COLO829 (cell line): ENCODE data around the gene LSM14A.
A peak's percentile ranks its signal among the peaks of the same experiment; 100 is the strongest.
"Not testable (repeated sequence)": the region's sequence is repeated elsewhere in the genome, so short reads cannot be mapped to it uniquely, and the experiment has no call there.

Source experiments
- DNase-seq: peaks from one replicate; pipeline ENCODE4 v3.0.0; 2012; ENCODE audit warnings: low spot score

Gene LSM14A

DNA sequence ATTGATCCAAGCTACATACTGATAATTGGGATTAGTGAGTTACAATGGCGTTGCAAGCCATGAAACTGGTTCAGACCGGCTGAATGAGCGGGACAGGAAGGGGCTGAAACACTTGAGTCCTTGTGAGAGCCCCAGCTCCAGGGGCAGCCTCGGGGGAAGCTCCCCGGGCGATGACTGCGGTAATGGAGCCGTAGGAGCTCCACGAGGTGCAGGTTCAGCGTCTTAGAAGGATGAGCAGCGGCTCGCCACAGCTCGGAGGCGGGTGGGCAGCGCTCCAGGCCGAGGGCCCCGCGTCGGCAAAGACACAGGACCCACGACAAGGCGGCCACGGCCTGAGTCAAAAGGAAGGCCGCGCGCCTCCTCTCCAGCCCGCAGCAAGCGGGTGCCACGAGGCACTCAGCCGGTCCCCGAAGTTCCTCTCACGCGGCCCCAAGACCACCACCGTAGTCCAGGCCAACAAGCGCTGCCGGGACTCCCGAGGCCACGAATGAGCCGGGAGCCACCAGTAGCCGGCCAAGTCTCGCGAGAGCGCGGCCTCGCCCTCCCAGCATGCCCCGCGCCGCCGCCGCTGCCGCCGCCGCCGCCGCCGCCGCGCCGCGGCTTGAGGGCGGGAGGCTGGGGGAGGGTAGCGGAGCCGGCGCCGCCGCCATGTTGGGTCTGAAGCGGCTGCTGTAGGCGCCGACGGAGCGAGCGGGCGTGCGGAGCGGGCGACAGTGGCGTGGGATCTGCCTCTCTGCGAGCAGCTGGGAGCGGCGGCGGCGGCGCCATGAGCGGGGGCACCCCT lies at the start of gene LSM14A:
LSM14A (plus strand) TSS at position 628 of the 784 bp plus-strand sequence; CDS start at position 767, 139 bp downstream.
- peak; percentile 91 for DNase-seq

DNA sequence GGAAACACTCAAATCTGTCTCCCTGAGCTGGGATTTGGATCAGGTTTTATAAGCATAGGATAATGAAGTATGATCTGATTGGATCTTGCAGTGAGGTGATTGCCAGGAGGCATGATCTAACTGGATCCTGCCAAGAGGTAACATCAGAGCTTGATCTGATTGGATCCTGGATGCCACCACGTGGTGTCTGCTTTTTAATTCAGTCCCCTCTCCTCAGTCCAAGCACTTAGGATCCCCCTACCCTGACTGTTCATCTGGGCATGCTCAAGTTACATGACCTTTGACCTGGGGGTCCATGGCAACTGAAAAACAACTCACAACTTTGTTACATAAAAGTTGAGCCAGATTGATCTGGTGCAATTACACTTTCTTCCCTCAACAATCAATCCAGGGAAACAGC lies 47.5 kb upstream of the LSM14A start:
- DNase-seq: no peak

DNA sequence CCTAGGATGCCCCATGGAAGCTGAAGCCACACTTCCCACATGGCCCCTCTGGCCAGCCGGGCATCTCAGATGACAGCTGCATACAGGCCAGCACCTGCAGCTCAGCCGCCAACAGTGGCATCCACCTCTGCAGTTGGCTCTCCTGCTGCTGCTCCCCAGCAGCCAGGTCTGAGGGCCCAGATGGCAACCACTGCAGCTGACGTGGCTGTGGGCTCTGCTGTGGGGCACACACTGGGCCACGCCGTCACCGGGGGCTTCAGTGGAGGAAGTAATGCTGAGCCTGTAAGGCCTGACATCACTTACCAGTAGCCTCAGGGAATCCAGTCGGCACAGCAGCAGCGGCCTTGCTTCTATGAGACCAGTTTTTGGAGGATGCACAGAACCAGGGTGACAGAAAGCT lies 45.3 kb upstream of the LSM14A start:
- no peak for DNase-seq

DNA sequence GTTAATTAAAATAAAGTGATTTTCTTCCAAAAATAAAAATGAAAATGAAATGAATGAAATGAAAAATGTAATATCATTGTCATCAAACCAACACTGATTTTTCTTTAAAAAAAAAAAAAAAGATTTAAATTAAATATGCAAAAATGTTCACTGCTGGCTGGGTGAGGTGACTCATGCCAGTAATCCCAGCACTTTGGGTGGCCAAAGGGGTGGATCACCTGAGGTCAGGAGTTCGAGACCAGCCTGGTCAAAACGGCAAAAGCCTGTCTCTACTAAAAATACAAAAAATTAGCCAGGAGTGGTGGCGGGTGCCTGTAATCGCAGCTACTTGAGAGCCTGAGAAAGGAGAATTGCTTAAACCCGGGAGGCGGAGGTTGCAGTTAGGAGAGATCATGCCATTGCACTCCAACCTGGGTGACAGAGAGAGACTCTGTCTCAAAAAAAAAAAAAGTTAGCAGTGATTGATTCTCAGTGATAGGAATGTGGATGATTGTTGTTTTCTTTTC lies 44.6 kb upstream of the LSM14A start:
- no peak for DNase-seq

DNA sequence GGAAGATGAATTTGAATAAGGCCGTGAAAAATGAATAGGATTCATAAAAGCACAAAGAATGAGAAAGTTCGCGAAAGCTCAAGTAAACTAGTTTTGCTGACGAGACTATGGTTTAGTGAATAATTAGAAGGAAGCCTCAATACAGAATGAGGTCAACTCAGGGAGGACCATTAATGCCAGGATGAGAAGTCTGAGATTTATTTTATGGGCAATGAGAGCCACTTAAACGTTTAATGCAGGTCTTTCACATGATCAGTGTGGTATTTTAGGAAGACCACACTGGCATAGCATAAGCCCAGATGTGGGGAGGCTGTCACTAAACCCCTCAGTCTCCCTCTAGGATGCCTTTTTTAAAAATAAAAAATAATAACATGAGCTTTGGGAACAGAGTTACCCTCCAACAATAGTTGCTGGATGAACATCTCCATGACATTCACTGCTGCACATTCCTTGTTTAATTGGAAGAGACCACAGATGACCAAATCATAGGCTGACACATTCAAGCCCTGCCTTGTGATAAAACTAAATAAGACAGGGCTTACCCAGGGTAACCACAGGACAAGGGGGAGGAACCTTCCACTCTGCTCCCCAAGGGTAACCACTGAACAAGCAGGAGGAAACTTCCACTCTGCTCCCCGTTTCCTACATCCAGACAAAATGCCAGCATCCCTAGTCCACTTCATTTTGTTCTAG lies 43.6 kb upstream of the LSM14A start:
- DNase-seq: no peak

DNA sequence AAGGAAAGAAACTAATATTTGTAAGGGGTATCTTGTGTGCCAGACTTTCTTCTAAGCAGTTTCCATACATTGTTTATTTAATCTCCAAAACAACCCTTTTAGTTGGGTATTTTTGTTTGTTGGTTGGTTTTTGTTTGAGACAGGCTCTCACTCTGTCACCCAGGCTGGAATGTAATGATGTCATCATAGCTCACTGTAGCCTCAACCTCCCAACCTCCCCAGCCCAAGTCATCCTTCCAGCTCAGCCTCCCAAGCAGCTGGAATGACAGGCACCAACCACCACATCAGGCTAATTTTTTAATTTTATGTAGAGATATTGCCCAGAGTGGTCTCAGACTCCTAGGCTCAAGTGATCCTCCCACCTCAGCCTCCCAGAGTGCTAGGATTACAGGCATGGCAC lies 41.2 kb upstream of the LSM14A start:
- no peak for DNase-seq

DNA sequence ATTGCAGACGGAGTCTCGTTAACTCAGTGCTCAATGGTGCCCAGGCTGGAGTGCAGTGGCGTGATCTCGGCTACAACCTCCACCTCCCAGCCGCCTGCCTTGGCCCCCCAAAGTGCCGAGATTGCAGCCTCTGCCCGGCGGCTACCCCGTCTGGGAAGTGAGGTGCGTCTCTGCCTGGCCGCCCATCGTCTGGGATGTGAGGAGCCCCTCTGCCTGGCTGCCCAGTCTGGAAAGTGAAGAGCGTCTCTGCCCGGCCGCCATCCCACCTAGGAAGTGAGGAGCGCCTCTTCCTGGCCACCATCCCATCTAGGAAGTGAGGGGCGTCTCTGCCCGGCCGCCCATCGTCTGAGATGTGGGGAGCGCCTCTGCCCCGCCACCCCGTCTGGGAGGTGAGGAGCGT lies 40.2 kb upstream of the LSM14A start:
- DNase-seq: not testable (repeated sequence)

DNA sequence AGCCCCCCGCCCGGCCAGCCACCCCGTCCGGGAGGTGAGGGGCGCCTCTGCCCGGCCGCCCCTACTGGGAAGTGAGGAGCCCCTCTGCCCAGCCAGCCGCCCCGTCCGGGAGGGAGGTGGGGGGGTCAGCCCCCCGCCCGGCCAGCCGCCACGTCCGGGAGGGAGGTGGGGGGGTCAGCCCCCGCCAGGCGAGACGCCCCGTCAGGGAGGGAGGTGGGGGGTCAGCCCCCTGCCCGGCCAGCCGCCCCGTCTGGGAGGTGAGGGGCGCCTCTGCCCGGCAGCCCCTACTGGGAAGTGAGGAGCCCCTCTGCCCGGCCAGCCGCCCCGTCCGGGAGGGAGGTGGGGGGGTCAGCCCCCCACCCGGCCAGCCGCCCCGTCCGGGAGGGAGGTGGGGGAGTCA lies 39.6 kb upstream of the LSM14A start:
- DNase-seq: not testable (repeated sequence)

DNA sequence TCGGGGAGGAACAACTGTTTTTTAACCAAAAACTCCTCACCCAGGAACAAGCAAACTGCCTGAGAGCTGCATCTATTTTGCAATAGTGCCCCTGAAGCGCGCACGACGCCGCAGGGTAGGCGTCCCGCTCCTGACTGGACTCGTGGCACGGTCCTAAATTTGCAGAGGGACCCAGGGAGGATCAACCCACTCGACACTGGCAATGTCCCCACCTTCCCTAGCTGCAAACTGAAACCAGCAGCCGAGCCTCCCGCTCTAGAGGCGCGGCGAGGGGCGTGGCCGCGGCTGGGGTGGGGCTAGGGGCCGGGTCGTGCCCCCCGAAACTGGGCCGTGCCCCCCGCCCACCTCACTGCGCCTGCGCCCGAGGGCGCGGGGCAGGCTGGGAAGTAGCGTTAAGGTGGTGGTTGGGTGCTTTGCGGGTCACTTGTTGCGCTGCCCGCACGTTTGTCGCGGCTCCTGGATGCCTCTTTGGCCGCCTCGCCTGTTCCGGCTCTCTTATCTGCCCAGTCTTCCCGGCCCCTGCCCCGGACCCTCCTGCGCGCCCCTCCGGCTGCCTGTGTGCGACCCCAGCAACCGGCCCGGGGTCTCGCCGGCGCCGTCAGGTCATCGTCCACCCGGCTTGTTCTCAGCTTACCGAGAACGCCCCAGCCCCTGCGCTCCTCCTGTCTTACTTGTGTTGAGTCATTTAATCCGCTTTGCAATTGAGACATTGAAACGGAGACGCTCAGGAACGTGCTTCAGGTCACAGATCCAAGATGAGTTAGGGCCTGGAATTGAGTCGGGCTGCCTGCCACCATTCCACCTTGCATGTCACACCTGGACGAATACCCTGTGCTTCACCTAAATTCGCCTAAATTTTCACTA lies 37.9 kb upstream of the LSM14A start:
- DNase-seq: peak; percentile 84

DNA sequence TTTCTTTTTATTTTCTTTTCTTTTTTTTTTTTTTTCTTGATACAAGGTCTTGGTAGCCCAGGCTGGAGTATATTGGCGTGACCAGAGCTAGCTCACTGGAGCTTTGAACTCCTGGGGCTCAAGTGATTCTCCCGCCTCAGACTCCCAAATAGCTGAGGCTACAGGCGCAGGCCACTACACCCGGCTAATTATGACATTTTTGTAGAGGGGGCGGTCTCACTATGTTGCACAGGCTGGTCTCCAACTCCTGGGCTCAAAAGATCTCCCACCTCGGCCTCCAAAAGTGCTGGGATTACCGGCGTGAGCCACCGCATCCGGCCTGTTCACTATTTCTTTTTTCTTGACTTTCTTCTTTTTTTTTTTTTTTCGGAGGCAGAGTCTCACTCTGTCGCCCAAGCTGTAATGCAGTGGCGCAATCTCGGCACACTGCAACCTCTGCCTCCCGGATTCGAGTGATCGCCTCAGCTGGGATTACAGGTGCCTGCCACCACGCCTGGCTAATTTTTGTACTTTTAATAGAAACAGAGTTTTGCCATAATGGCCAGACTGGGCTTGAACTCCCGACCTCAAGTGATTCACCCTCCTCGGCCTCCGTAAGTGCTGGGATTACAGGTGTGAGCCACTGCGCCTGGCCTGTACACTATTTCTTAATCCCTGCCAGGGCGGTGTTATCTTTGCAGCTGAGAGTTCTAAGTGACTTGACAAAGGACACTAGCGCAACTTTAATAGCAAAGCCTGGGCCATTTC lies 37.1 kb upstream of the LSM14A start:
- no peak for DNase-seq

DNA sequence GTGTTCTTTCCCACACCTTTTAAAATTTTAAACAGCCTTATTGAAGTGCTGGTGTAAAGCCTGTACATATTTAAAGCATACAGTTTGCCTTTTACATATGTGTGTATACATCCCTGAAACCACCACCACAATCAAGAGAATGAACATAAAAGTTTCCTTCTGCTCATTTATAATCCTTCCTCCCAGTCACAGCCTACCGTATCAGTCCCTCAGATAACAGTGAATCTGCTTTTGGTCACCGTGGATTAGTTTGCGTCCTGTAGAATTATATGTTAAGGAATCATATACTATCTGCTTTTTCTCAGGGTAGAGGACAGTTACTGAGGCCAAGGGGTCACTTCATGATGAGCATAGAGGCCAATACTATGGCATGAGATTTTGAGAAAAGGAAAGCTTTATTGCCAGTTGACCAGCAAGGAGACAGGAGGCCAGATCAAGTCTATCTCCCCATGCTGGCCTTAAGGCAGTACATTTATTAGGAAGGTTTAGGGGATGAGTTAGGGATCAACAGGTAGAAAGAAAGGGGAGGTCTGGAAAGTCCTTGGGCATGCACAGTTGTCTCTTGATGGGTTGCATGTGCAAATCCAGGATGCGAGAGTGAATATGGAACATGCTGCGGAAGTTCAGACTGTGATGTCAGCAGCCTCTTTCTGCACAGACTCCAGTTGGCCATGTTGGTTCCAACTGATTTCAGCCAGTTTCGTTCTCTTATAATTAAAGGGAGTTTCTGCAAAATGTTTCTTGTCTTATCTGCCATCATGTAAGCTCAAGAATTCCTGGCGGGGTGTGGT lies 36.3 kb upstream of the LSM14A start:
- DNase-seq: no peak

DNA sequence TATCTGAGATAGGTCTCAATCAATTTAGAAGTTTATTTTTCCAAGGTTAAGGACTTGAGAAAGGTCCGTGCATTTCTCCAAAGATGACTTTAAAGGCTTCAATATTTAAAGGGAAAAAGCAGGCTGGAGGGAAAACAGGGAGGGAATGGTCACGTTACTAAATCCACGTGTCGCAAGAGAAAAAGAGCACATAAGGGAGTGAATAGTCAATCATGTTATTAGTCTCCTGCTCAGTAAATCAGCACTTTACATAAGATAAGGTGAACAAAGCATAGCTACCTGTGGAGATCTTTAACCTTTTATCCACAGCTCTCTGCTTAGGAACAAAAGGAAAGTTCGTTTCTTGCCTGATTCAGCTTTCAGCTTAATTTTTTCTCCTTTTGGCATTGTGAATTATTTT lies 31.3 kb upstream of the LSM14A start:
- DNase-seq: no peak

DNA sequence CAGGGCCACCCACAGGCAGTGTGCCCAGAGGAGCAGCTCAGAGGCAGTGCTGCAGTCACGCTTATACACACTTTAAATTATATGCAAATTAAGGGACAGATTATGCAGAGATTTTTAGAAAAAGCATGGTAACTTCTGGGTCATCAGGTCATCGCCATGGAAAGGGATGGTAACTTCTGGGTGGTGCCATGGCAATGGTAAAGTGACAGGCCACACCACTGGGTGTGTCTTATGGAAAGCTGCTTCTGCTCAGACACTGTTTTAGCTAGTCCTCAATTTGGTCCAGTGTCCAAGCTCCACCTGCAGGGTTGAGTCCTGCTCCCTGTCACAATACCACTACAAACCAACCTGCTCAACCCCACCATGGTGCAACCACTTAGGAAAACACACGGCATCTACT lies 29.9 kb upstream of the LSM14A start:
- DNase-seq: no peak

DNA sequence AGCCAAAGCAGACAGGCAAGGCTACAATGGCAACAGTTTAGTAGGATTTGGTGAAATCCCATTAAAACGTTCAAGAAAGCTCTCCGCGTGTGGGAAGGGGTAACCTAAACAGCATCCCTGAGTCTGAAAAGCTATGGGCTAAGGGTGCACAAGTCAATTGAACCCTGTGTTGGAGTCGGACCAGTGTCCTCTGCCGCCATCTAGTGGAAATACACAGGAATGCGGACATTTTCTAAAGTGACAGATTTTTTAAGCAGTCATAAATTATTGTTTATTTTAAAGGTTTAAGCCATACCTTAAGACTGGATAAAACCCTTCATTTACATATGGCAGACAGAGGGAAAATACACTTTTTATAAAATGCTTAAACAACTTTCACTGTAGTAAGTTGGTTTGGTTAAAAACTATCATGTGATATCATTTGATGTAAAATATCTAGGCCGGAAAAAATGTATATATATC lies 26.5 kb upstream of the LSM14A start:
- peak; percentile 79 for DNase-seq

DNA sequence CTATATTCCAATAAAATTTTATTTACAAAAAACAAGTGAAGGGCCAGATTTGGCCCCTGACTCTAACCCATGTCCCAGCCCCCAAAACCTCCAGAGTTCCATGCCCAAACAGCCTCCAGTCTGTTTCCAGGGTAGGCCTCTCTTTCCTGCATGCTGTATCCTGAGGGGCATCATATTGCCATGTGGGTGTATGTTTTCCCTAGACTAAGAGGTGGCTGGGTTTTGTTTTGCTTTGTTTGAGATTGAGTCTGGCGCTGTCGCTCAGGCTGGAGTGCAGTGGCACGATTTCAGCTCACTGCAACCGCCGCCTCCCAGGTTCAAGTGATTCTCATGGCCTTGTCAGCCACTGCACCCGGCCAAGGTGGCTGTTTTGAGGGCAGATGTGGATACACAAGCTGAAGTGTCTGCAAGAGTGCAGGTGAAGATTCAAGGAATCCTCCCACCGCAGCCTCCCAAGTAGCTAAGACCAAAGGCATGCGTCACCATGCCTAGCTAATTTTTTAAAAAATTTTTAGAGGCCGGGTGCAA lies 23.6 kb upstream of the LSM14A start:
- no peak for DNase-seq

DNA sequence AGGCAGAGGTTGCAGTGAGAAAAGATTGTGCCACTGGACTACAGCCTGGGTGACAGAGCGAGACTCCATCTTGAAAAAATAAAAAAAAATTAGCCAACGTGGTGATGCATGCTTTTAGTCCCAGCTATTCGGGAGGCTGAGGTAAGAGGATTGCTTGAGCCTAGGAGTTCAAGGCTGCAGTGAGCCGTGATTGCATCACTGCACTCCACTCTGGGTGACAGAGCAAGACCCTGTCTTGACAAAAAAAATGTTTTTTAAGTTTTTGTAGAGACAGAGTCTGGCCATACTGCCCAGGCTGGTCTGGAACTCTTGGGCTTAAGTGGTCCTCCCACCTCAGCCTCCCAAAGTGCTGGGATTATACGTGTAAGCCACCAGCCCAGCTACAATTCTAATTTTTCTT lies 22.4 kb upstream of the LSM14A start:
- no peak for DNase-seq

DNA sequence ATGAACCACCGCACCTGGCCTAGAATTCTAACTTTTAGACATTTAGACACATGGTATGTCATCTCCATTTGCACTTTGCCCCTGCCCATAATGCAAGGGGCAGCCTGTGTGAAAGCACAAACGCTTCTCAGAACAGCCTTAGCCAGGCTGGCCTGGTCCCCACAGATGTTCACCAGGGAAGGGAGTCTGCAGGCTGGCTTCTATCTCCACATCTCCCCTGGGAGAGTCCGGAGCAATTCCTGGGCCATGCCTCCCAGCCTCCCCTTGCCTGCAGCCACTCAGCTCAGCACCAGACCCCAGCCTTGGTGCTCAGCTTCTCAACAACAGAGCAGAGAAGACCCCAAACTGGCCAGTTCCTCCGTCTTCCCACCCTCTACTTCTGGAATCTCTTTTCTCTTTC lies 21.7 kb upstream of the LSM14A start:
- DNase-seq: no peak

DNA sequence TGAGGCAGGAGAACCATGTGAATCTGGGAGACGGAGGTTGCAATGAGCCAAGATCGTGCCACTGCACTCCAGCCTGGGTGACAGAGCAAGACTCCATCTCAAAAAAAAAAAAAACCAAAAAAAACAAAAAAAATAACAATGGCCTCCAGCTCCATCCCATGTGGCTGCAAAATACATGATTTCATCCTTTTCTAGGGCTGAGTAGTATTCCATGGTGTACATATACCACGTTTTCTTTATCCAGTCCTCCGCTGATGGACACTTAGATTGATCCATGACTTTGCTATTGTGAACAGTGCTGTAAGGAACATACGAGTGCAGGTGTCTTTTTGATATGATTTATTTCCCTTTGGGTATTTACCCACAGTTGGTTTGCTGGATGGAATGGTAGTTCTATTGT lies 20.9 kb upstream of the LSM14A start:
- DNase-seq: no peak

DNA sequence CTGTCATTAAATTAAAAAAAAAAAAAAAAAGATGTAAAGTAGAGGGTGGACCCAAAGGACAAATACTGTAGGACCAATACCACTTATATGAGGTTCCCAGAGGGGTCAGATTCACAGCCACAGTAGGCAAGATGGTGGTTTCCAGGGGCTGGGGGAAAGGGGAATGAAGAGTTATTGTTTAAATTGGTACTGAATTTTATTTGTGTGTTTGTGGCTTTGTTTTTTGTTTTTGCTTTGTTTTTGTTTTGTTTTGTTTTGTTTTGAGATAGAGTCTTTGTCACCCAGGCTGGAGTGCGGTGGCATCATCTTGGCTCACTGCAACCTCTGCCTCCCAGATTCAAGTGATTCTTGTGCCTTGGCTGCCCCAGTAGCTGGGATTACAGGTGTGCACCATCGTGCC lies 17.9 kb upstream of the LSM14A start:
- DNase-seq: no peak

DNA sequence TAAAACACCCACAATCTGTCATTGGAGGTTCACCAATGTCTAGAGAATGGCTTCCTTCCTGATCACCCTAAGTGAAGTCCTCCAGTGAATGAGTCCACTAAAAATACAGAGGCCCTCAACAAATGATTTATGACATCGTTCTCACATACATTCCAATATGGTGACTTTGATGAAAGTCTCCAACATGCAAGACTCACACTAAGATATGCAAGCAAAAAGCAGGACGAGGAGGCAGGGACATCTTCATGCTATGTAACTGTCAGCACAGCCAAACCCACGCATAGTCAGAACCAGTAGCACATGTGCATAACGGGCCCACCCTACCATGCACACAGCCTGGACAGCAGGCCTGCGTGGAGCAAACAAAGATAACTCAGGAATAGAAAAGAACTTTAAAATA lies 16.6 kb upstream of the LSM14A start:
- DNase-seq: no peak

DNA sequence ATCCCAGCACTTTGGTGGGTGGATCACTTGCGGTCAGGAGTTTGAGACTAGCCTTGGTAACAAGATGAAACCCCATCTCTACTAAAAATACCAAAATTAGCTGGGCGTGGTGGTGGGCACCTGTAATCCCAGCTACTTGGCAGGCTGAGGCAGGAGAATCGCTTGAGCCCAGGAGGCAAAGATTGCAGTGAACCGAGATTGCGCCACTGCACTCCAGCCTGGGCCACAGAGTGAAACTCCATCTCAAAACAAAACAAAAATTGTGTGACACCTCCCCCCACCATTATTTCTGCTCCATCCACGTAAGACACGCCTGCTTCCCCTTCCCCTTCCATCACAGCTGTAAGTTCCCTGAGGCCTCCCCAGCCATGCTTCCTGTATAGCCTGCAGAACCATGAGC lies 13.3 kb upstream of the LSM14A start:
- DNase-seq: not testable (repeated sequence)
